WERI-Rb-1 (cell line): ENCODE measurements around the gene ZNF229.
"Not testable (repeated sequence)": the region's sequence is repeated elsewhere in the genome, so short reads cannot be mapped to it uniquely, and the experiment has no call there.

Experiments
- DNase-seq: peaks from one replicate; pipeline ENCODE4 v3.0.0-alpha.2; 2020
- H3K27ac ChIP-seq: fragments of 250-450 bp; sonication (Bioruptor Pico); 2 replicates; pipeline ENCODE4 v1.5.1; 2020; ENCODE audit warnings: mild to moderate bottlenecking, moderate library complexity
- H3K27me3 ChIP-seq: fragments of 250-450 bp; sonication (Bioruptor Pico); 2 replicates; pipeline ENCODE4 v1.5.1; 2021; ENCODE audit warnings: mild to moderate bottlenecking, low read depth, moderate library complexity; ENCODE audit not compliant: insufficient read depth, severe bottlenecking
- H3K36me3 ChIP-seq: fragments of 250-450 bp; sonication (Bioruptor Pico); 2 replicates; pipeline ENCODE4 v1.5.1; 2020; ENCODE audit warnings: mild to moderate bottlenecking, moderate library complexity
- H3K4me3 ChIP-seq: 2 replicates; pipeline ENCODE4 v1.5.1; 2011; ENCODE audit warnings: low read depth, mild to moderate bottlenecking, control low read depth, low read length
- H3K9me3 ChIP-seq: fragments of 250-450 bp; sonication (Bioruptor Pico); 2 replicates; pipeline ENCODE4 v1.5.1; 2021; ENCODE audit warnings: mild to moderate bottlenecking, moderate library complexity; ENCODE audit not compliant: severe bottlenecking
- TF ChIP-seq, protein P1 (sequence below): IDR thresholded peaks from 2 replicates; pipeline ENCODE4 v1.5.1; 2011; ENCODE audit warnings: low read depth, mild to moderate bottlenecking, control low read depth, inconsistent platforms, low read length

The ZNF229 gene

DNA sequence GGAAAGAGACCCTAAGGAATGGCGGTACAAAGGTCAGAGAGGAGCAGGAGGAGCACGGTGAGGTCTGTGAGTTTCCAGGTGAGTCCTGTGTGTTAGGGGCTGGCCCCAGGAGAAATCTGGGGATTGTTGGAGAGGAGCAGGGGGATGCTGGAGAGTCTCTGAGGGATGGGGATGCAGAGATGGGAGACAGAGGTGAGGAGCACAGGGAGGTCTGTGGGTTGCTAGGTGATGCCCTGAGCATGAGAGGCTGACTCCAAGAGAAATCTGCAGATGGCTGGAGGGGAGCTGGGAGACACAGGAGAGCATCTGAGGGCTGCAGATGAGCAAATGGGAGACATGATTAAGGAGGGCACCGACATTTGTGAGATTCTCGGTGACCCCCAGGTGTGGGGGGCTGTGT, 4.1 kb upstream of the ZNF229 start:
- Histone ChIP-seq H3K36me3 (no peaks in the 10 kb centered on the region; the same call in 1 of the 2 replicates), H3K27ac (no peak overlapping the region), H3K9me3 (peaks cover 44% of the 10 kb centered on the region), H3K4me3 (no peak overlapping the region), H3K27me3 (peaks cover 10% of the 10 kb centered on the region)
- no peak for DNase-seq
- TF ChIP-seq, protein P1, sequence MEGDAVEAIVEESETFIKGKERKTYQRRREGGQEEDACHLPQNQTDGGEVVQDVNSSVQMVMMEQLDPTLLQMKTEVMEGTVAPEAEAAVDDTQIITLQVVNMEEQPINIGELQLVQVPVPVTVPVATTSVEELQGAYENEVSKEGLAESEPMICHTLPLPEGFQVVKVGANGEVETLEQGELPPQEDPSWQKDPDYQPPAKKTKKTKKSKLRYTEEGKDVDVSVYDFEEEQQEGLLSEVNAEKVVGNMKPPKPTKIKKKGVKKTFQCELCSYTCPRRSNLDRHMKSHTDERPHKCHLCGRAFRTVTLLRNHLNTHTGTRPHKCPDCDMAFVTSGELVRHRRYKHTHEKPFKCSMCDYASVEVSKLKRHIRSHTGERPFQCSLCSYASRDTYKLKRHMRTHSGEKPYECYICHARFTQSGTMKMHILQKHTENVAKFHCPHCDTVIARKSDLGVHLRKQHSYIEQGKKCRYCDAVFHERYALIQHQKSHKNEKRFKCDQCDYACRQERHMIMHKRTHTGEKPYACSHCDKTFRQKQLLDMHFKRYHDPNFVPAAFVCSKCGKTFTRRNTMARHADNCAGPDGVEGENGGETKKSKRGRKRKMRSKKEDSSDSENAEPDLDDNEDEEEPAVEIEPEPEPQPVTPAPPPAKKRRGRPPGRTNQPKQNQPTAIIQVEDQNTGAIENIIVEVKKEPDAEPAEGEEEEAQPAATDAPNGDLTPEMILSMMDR = no peak

DNA sequence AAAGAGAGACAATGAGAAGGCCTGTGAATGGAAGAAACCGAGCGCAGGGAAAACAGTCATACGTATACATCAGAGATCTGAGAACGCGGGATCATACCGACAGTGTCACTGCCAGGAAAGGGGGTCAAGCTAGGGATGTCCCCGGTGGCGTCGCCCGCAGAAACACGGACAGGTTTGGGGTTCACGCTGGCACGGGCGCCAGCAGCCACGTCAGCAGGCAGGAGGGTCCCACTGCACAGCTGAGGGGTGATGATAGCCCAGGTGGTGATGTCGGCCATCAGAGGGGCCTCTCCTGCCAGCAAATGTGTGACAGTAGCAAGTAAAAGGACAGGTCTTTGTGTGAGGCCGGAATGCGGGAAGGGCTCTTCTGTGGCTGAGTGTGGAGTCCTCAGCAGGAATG, 3.4 kb upstream of the ZNF229 start:
- no peaks in the 10 kb centered on the region; the same call in 1 of the 2 replicates for H3K36me3 ChIP-seq
- no peak for DNase-seq
- no peak overlapping the region for H3K27ac ChIP-seq
- H3K9me3 ChIP-seq = peaks cover 43% of the 10 kb centered on the region
- TF ChIP-seq, protein P1 = no peak
- peaks cover 10% of the 10 kb centered on the region for H3K27me3 ChIP-seq
- H3K4me3 ChIP-seq = no peak overlapping the region

DNA sequence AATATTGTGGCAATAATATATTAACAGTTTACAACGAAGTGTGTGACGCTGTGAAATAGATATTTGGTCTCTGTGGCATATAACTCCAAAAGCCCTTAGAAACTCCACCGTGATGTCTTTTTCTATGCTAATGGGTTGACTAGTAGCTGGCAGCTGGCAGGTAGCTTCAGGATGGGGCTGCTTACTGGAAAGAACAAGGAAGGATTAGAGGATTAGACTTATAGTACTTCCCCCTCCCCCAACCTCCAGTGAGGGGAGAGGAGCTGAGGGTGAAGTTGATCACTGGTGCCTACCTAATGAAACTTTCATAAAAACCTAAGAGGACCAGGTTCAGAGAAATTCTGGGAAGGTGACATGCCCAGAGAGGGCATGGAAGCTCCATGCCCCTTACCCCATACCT, 9.8 kb downstream of the ZNF229 start:
- TF ChIP-seq, protein P1 = no peak
- peak; percentile 75 for DNase-seq
- peak overlapping the region; percentile 63 for H3K27ac ChIP-seq
- peaks cover 6% of the 10 kb centered on the region for H3K9me3 ChIP-seq
- H3K27me3 ChIP-seq = no peaks in the 10 kb centered on the region
- H3K4me3 ChIP-seq = no peak overlapping the region
- H3K36me3 ChIP-seq = peaks cover 15% of the 10 kb centered on the region

DNA sequence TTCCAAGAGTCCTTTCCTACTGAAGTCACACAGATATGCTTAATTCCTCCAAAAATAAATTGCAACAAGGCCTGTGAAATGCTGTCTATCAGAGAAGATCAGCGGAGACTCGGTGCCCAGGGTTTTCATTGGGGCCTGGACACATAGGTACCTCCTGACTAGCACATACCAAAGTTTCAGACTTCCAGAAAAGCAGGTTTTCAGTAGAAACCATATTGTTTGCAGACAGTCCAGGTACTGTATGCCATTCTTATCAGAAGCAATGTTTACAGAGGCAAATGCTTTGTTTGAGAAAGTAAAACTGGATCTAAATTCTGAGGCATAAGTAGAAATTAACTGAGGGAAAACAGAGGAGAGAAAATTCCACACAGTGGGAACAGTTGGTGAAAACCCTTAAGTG, 12.8 kb downstream of the ZNF229 start:
- TF ChIP-seq, protein P1 = no peak
- no peak overlapping the region for H3K27ac ChIP-seq
- no peak for DNase-seq
- peaks cover 6% of the 10 kb centered on the region for H3K9me3 ChIP-seq
- H3K36me3 ChIP-seq = peaks cover 16% of the 10 kb centered on the region
- no peak overlapping the region for H3K4me3 ChIP-seq
- no peaks in the 10 kb centered on the region for H3K27me3 ChIP-seq

DNA sequence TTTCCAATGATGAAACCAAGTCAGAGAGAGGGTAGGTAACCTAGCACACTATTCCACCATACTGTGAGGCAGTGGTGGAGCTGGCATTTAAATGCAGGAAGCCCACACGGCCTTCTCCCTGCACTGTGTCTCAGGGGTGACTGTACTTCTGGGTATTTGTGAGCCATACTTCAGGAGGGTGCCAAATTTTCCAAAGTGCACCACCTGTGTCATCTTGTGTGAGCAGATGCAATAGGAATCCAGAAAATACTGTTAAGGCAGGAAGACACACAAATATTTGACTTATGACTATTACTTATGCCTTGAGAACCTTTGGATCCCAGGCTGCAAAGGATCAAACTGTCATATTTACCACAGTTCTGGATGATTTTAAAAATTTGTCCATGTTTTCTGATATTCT, 17.3 kb downstream of the ZNF229 start:
- DNase-seq = no peak
- TF ChIP-seq, protein P1 = no peak
- no peak overlapping the region for H3K4me3 ChIP-seq
- peaks cover 2% of the 10 kb centered on the region for H3K9me3 ChIP-seq
- no peak overlapping the region for H3K27ac ChIP-seq
- peaks cover 30% of the 10 kb centered on the region for H3K36me3 ChIP-seq
- no peaks in the 10 kb centered on the region for H3K27me3 ChIP-seq

DNA sequence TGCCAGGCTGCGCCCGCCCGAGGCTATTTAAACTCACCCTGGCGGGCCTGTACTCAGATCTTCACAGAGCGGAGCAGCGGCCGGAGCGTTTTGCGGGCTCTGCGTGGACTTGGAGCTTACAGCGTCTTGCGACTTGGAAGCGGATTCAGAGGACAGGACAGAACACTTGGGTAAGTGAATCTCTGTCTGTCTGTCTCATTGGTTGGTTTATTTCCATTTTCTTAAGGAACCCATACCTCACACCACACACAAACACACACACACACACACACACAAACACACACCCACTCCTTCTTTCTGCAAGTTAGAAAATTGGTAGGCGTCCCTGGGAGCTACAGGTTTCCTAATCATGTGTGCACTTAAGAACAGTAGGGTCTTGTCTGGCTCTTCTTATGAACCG, 32.7 kb downstream of the ZNF229 start:
- H3K27me3 ChIP-seq, H3K27ac ChIP-seq, H3K4me3 ChIP-seq, H3K9me3 ChIP-seq, DNase-seq, H3K36me3 ChIP-seq: not testable (repeated sequence)
